GM12878 (cell line): ENCODE data around the gene UNKL. TPM values are rescaled to one million over a fixed set of nuclear protein-coding genes. Genes with fewer than 3 reads are reported as not detected.

ENCODE experiments used
- BACH1 ChIP-seq: fragments of 450-650 bp; IDR thresholded peaks from 2 replicates; pipeline ENCODE4 v1.6.1; 2017; ENCODE audit warnings: mild to moderate bottlenecking, borderline replicate concordance
- CREB1 ChIP-seq: IDR thresholded peaks from 2 replicates; pipeline ENCODE4 v1.6.1; 2012; ENCODE audit warnings: low read depth, mild to moderate bottlenecking, inconsistent platforms
- E2F8 ChIP-seq: fragments of 450-650 bp; IDR thresholded peaks from 2 replicates; pipeline ENCODE4 v1.6.1; 2018; ENCODE audit warnings: mild to moderate bottlenecking, low read depth, moderate library complexity; ENCODE audit not compliant: partially characterized antibody
- ELK1 ChIP-seq: IDR thresholded peaks from 2 replicates; pipeline ENCODE4 v1.6.1; 2012; ENCODE audit warnings: low read depth, low read length, improper control_type of control experiment
- EP300 ChIP-seq, 2 experiments: fragments of 150-350 bp in 1 of 2; IDR thresholded peaks; 2 replicates each; pipeline ENCODE4 v1.6.1; 2011 to 2012; ENCODE audit warnings: low read depth in 2 of 2, low read length in 2 of 2, borderline replicate concordance in 1 of 2, improper control_type of control experiment in 1 of 2, inconsistent platforms in 1 of 2; ENCODE audit not compliant: control insufficient read depth in 1 of 2
- EZH2 ChIP-seq: IDR thresholded peaks from 2 replicates; pipeline ENCODE4 v1.6.1; 2012; ENCODE audit warnings: low read depth, mild to moderate bottlenecking, control low read depth, inconsistent platforms, low read length, borderline replicate concordance; ENCODE audit not compliant: control insufficient read depth
- FOS ChIP-seq: IDR thresholded peaks from 3 replicates; pipeline ENCODE4 v1.6.1; 2011; ENCODE audit warnings: borderline replicate concordance; ENCODE audit not compliant: insufficient read length; ENCODE audit errors: extremely low read depth
- GABPA ChIP-seq: IDR thresholded peaks from 2 replicates; pipeline ENCODE4 v1.6.1; 2014; ENCODE audit warnings: antibody characterized with exemption, low read depth, mild to moderate bottlenecking, inconsistent platforms
- HCFC1 ChIP-seq: fragments of 150-350 bp; IDR thresholded peaks from 2 replicates; pipeline ENCODE4 v1.6.1; 2014; ENCODE audit warnings: low read length
- MEF2A ChIP-seq: IDR thresholded peaks from 2 replicates; pipeline ENCODE4 v1.6.1; 2011; ENCODE audit warnings: low read depth, mild to moderate bottlenecking, low read length, moderate library complexity; ENCODE audit not compliant: insufficient read depth
- NFIC ChIP-seq: IDR thresholded peaks from 2 replicates; pipeline ENCODE4 v1.6.1; 2012; ENCODE audit warnings: low read depth, mild to moderate bottlenecking, inconsistent platforms, low read length, moderate library complexity
- NKRF ChIP-seq: fragments of 450-650 bp; conservative IDR thresholded peaks from 2 replicates; pipeline ENCODE4 v1.6.1; 2017; ENCODE audit warnings: mild to moderate bottlenecking, moderate library complexity
- NR2C2 ChIP-seq: IDR thresholded peaks from 2 replicates; pipeline ENCODE4 v1.6.1; 2011; ENCODE audit warnings: borderline replicate concordance, low read depth; ENCODE audit not compliant: control insufficient read depth, insufficient read length
- NR2F1 ChIP-seq: fragments of 450-650 bp; conservative IDR thresholded peaks from 2 replicates; pipeline ENCODE4 v1.6.1; 2017; ENCODE audit warnings: mild to moderate bottlenecking
- RELB ChIP-seq: fragments of 450-650 bp; IDR thresholded peaks from 2 replicates; pipeline ENCODE4 v1.6.1; 2017; ENCODE audit warnings: low read depth, mild to moderate bottlenecking, moderate library complexity
- RUNX3 ChIP-seq: IDR thresholded peaks from 2 replicates; pipeline ENCODE4 v1.6.1; 2012; ENCODE audit warnings: low read length, inconsistent platforms
- SMARCA5 ChIP-seq: fragments of 450-650 bp; IDR thresholded peaks from 2 replicates; pipeline ENCODE4 v1.6.1; 2017; ENCODE audit warnings: mild to moderate bottlenecking
- SMC3 ChIP-seq: IDR thresholded peaks from 2 replicates; pipeline ENCODE4 v1.6.1; 2011; ENCODE audit warnings: low read length, improper control_type of control experiment, borderline replicate concordance
- SREBF2 ChIP-seq: IDR thresholded peaks from 2 replicates; pipeline ENCODE4 v1.6.1; 2012; ENCODE audit warnings: mild to moderate bottlenecking, low read length
- SUPT20H ChIP-seq: IDR thresholded peaks from 2 replicates; pipeline ENCODE4 v1.6.1; 2011; ENCODE audit warnings: low read depth, mild to moderate bottlenecking, low read length, moderate library complexity, borderline replicate concordance; ENCODE audit not compliant: control insufficient read depth
- TBL1XR1 ChIP-seq: IDR thresholded peaks from 2 replicates; pipeline ENCODE4 v1.6.1; 2012; ENCODE audit warnings: low read depth, low read length, improper control_type of control experiment
- TCF12 ChIP-seq: IDR thresholded peaks from 2 replicates; pipeline ENCODE4 v1.6.1; 2011; ENCODE audit warnings: low read depth, mild to moderate bottlenecking, low read length
- YY1 ChIP-seq: IDR thresholded peaks from 2 replicates; pipeline ENCODE4 v1.6.1; 2011; ENCODE audit warnings: low read depth, mild to moderate bottlenecking, low read length
- ZNF24 ChIP-seq: fragments of 450-650 bp; IDR thresholded peaks from 2 replicates; pipeline ENCODE4 v1.6.1; 2017; ENCODE audit warnings: antibody characterized with exemption, mild to moderate bottlenecking
- ZSCAN29 ChIP-seq: fragments of 450-650 bp; IDR thresholded peaks from 2 replicates; pipeline ENCODE4 v1.6.1; 2017; ENCODE audit warnings: mild to moderate bottlenecking, moderate library complexity
- polyA plus RNA-seq, 11 experiments: library from polyadenylated mRNA; depleted of rRNA in 4 of 11; unstranded in 6 of 11; stranded (reverse) in 5 of 11; fragments of >200 nt; fragmentation: Nextera tagmentation in 4 of 11; fragmentation: Illumina TruSeq in 1 of 11; extraction: Ambion mirVana in 4 of 11; extraction: Trizol in 1 of 11; gene quantifications; 1 replicate in 1 of 11; 2 replicates in 10 of 11; pipeline versions ENCODE4 v1.2.1 to v1.2.3, GENCODE V29; 2011 to 2016; ENCODE audit warnings: inconsistent platforms in 2 of 11, missing spikeins in 2 of 11, low read depth in 1 of 11
- total RNA-seq, 4 experiments: library from RNA; depleted of rRNA in 3 of 4; stranded (reverse); fragments of >200 nt in 3 of 4; fragmentation: Illumina TruSeq in 1 of 4; extraction: Trizol in 1 of 4; gene quantifications; 2 replicates each; pipeline versions ENCODE4 v1.2.1 to v1.2.3, GENCODE V29; 2013 to 2021

Gene UNKL
- total and polyA plus RNA-seq, 10 of the 15 experiments (the other 5 are each of a cell fraction or from before 2014, with no cell fraction given): 0.40 to 21.6 (median 9.1) TPM

- TF ChIP-seq EZH2 (no peak), RELB (peak; percentile 28; the same call in 1 of the 2 replicates), NR2F1 (peak; percentile 66; the same call in 1 of the 2 replicates), GABPA (no peak), TBL1XR1 (no peak), BACH1 (peak; percentile 100), ZSCAN29 (no peak), FOS (no peak), YY1 (no peak), SUPT20H (no peak), NFIC (no peak), TCF12 (0 out of 2 replicates have a peak, but pooled peaks have one; percentile 24), NR2C2 (no peak), EP300 (IDR thresholded peaks at IDR 0.05; ENCODE audit: borderline replicate concordance in 1 of 2, control insufficient read depth in 1 of 2, low read depth in 2 of 2, low read length in 2 of 2) (no peak), E2F8 (no peak), NKRF (no peak), MEF2A (no peak), SMC3 (no peak), SMARCA5 (no peak), SREBF2 (no peak), ZNF24 (no peak), HCFC1 (no peak), ELK1 (no peak), CREB1 (no peak), RUNX3 (no peak)
Observed at GRCh38 chr16:1378804-1379303, 35.6 kb downstream of the UNKL start (continued).
